GM21526 (cell line): ENCODE measurements around the gene GNPTAB.
A peak's percentile ranks its signal among the peaks of the same experiment; 100 is the strongest.

Source experiments
- ATAC-seq: cut with Tn5 transposase; IDR thresholded peaks from one replicate; pipeline ENCODE4 v1.9.1; 2021; ENCODE audit warnings: moderate library complexity; ENCODE audit not compliant: unreplicated experiment, low FRiP score

Gene GNPTAB

DNA sequence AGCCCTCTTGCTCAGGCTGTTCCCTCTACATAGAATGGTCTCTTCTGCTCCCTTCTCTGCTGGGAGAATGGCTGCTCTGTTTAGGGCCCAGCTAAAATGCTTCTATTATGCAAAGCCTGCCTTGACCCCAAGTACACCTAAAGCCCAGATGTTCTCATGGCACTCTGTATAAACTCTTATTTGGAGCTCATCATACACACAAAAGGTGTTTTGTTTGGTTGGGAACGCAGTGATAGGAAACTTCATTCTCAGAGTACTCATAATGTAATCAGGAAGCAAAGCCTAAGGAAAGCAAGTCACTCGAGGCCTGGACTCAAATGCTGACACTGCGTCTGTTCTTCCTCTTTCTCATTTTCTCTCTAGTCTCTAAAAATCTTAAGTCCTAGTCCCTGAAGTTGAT lies 53.3 kb downstream of the GNPTAB start:
- no peak for ATAC-seq

GRCh38 chr12:101775816-101776215 lies 54.9 kb downstream of the GNPTAB start:
- no peak for ATAC-seq

DNA sequence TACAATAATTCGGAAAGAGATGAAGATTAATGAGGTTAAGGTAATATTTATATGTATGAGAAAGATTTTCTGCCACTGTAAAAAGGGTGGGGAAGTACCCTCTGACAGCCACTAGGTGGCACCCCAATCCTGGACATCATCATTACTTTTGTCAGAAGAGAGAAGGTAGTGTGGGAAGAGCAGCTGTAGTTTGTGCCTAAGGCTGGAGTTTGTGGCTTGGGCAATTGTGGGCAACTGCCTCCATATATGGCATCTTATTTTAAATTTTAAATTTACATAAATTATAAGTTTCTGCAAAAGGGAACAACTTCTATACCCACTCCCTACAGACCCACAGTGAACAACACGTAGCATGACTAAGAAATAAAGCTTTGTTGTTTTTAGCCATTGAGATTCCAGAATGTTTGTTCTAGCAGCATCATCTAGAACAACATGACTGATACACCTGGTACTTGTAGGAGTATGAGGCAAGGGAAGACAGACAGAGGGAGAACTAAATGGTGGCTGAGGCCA lies 57.1 kb downstream of the GNPTAB start:
- peak; percentile 60 for ATAC-seq

- no peak for ATAC-seq
Measured at GRCh38 chr12:101772012-101772775, 58.6 kb downstream of the GNPTAB start.

- no peak for ATAC-seq
Measured at GRCh38 chr12:101769865-101770264, 60.9 kb downstream of the GNPTAB start.

GRCh38 chr12:101768781-101769180 lies 62.0 kb downstream of the GNPTAB start:
- ATAC-seq: no peak

DNA sequence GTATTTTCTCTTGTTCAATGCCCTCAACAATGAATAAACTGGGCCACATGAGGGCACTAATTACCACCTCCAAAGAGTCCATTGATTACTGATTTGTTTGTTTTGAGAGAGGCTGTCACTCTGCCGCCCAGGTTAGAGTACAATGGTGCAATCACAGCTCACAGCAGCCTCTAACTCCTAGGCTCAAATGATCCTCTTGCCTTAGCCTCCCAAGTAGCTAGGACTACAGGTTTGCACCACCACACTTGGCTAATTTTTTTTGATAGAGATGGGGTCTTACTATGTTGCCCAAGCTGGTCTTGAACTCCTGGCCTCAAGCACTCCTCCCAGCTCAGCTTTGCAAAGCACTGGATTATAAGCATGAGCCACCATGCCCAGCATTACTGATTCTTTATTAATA lies 63.2 kb downstream of the GNPTAB start:
- ATAC-seq: no peak

GRCh38 chr12:101764051-101764792 lies 66.5 kb downstream of the GNPTAB start:
- ATAC-seq: no peak

GRCh38 chr12:101763246-101763931 lies 67.4 kb downstream of the GNPTAB start:
- no peak for ATAC-seq

DNA sequence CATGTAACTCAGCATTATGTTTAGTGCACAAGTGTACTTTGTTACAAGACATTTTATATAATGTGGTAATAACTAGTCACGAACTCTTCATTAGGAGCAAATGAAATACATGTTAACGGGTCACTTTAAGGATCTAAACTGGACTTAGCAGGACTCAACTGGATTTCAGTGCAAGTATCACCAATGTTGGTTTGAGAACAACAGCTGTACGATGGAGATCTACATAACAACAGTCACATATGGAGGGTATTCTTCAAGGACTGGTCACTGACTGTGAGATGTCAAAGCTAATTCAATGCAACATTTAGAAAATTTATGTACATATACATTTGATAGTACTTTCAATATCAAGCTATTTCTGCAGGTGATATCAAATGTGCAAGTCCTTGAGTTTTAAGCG lies 69.0 kb downstream of the GNPTAB start:
- ATAC-seq: no peak

DNA sequence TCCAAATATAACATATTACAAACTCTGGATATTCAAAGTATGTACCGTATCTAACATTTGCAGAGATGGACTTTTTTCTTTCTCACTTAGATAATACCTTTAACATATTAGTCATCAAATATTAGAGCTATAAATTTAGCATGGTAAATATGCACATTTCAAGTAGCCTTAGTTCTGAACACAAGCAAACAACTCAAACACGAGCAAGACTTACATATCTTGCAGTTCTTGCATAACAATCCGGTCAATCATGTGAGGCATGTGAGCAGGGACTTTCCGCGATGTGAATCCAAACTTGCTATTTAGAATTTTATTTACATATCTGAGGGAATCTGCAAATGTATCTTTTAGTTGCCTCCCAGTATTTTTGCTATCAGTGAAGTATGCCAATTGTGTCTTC lies 69.4 kb downstream of the GNPTAB start:
- ATAC-seq: no peak

- no peak for ATAC-seq
Measured at GRCh38 chr12:101759396-101760047, 71.2 kb downstream of the GNPTAB start.

- ATAC-seq: no peak
Measured at GRCh38 chr12:101750152-101750551, 80.6 kb downstream of the GNPTAB start.

- no peak for ATAC-seq
Measured at GRCh38 chr12:101749657-101750056, 81.1 kb downstream of the GNPTAB start.

GRCh38 chr12:101748907-101749306 lies 81.9 kb downstream of the GNPTAB start:
- ATAC-seq: no peak

GRCh38 chr12:101747697-101748096 lies 83.1 kb downstream of the GNPTAB start:
- ATAC-seq: no peak

DNA sequence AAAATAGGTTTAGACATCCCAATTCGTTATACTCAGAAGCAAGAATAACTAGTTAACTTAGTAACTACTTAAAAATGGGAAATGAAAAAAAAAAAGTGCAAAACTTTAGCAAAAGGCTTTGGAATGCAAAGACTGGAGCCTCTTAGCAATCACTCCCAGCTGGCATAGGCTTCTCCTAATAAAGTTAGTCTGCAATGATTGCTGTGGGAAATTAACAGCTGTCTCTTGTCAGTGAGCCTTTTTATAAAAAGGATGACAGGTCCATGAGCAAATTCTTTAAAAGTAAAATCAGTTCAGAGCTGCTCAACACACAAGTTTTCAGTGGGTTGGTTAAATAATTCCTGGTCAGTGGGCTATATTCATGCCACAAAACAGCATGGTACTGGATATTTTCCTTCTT lies 84.1 kb downstream of the GNPTAB start:
- ATAC-seq: no peak

- ATAC-seq: no peak
Measured at GRCh38 chr12:101746196-101746595, 84.6 kb downstream of the GNPTAB start.

DNA sequence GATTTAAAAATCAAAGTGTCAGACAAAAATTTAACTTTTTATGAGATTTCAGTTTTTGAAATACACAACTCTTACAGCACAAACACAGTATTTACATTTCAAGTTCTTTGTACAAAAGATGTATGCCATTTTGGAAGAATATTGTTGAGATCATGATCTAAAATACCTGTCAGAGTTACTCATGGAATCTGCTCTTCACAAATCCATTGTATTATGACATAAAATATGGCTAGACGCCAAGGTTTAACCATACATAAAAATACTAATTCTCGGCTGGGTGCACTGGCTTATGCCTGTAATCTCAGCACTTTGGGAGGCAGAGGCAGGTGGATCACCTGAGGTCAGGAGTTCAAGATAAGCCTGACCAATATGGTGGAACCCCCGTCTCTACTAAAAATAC lies 85.3 kb downstream of the GNPTAB start:
- ATAC-seq: no peak

- peak; percentile 92 for ATAC-seq
Measured at GRCh38 chr12:101743724-101744472, 86.9 kb downstream of the GNPTAB start.
